Body of pancreas (tissue), 4 donors: ENCODE measurements around the gene LRRC8B.

Experiments
- POLR2A ChIP-seq, 3 donors: fragments of 450-650 bp; IDR thresholded peaks; one replicate each; pipeline ENCODE4 v1.6.1; 2016; ENCODE audit warnings: antibody characterized with exemption in 3 of 3, mild to moderate bottlenecking in 2 of 3
- TF ChIP-seq, protein P1 (sequence below), 7 experiments: fragments of 450-650 bp in 4 of 7; fragments of 200-600 bp in 3 of 7; sonication (generic) in 3 of 7; IDR thresholded peaks; one replicate each; pipeline ENCODE4 v1.5.1; 2016 to 2019; ENCODE audit warnings: antibody characterized with exemption in 7 of 7

DNA sequence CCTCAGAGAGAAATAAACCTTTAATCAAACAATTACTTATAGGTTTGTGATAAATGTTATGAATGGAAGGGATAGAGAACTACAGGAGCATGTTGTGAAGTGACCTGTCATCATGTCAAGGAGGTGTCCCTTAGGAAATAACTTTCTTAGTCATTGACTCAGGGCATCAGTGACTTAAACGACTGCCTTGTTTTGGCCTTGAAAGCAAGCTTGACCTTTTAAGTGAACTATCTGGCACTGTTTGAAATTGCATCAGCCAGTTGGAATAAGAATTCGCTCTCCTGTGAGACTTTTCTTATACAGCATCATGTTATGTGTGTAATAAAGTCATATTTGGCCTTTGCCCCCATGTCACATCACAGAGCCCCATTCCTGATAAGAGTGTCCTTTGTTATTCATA, 30.9 kb downstream of the LRRC8B start:
- TF ChIP-seq, protein P1, sequence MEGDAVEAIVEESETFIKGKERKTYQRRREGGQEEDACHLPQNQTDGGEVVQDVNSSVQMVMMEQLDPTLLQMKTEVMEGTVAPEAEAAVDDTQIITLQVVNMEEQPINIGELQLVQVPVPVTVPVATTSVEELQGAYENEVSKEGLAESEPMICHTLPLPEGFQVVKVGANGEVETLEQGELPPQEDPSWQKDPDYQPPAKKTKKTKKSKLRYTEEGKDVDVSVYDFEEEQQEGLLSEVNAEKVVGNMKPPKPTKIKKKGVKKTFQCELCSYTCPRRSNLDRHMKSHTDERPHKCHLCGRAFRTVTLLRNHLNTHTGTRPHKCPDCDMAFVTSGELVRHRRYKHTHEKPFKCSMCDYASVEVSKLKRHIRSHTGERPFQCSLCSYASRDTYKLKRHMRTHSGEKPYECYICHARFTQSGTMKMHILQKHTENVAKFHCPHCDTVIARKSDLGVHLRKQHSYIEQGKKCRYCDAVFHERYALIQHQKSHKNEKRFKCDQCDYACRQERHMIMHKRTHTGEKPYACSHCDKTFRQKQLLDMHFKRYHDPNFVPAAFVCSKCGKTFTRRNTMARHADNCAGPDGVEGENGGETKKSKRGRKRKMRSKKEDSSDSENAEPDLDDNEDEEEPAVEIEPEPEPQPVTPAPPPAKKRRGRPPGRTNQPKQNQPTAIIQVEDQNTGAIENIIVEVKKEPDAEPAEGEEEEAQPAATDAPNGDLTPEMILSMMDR (IDR thresholded peaks at IDR 0.05): no peak
- no peak for TF ChIP-seq POLR2A (IDR thresholded peaks at IDR 0.05)
